ENCODE data around the gene SERTAD4. TPM values are rescaled to one million over a fixed set of nuclear protein-coding genes. Genes with fewer than 3 reads are reported as not detected.

Gene SERTAD4
- total RNA-seq, 4 donors from 2014 or later, result 1.8 to 2.6 (median 2.1) TPM

GRCh38 chr1:210269981-210270380, 37.4 kb downstream of the SERTAD4 start:
- WGBS, result 87% methylated on average over 4 of the region's 4 CpGs
- intact Hi-C loops (cut with DNase I), result no loop called here
- no peaks in the 10 kb centered on the region for H3K9me3 ChIP-seq

DNA sequence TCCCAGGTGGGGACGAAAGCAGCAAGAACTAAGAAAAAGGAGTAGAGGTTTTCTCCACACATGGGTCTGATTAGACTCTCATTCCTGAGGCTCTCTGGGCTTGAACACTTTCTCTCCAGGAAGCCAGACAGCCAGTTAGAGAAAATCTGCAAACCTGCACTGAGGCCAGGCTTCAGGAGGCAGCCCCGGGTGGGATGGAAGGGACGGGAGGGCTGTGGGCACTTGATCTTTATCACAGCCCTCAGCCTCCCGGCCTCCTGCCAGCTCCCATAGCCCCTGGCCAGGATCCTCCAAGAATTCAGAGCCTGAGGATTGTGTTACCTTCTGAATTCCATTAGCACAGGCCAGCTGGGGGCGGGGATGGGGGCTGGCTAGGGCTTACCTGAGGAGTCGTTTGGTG, 40.1 kb downstream of the SERTAD4 start:
- WGBS, result 56% methylated on average over 5 of the region's 6 CpGs
- Histone ChIP-seq H3K36me3 (no peaks in the 10 kb centered on the region), H3K4me3 (no peak overlapping the region), H3K27ac (replicated peaks in 1 of 4) (no peak overlapping the region), H3K9me3 (no peaks in the 10 kb centered on the region), H3K4me1 (peaks cover 0 to 8% (median 0%) of the 10 kb centered on the region in 4 donors), H3K27me3 (no peaks in the 10 kb centered on the region)
- DNase-seq (ENCODE audit: extremely low spot score), result no peak
- no peak for TF ChIP-seq POLR2A (IDR thresholded peaks at IDR 0.05; ENCODE audit: low read depth)
- TF ChIP-seq EP300 (IDR thresholded peaks at IDR 0.05), result no peak
- no peak for TF ChIP-seq POLR2AphosphoS5 (IDR thresholded peaks at IDR 0.05)
- TF ChIP-seq CTCF (IDR thresholded peaks at IDR 0.05), result no peak
- intact Hi-C loops (cut with DNase I), result no loop called here

More at GRCh38 chr1:210269981-210270380, 37.4 kb downstream of the SERTAD4 start:
- TF ChIP-seq POLR2AphosphoS5 (IDR thresholded peaks at IDR 0.05), result no peak
- TF ChIP-seq POLR2A (IDR thresholded peaks at IDR 0.05; ENCODE audit: low read depth), result no peak
- no peak for TF ChIP-seq CTCF (IDR thresholded peaks at IDR 0.05)
- TF ChIP-seq EP300 (IDR thresholded peaks at IDR 0.05), result no peak
- H3K27me3 ChIP-seq, result no peaks in the 10 kb centered on the region
- DNase-seq (ENCODE audit: extremely low spot score), result no peak
- H3K4me1 ChIP-seq, result peaks cover 5 to 20% (median 14%) of the 10 kb centered on the region in 4 donors
- no peak overlapping the region for H3K27ac ChIP-seq (replicated peaks in 1 of 4)
- H3K36me3 ChIP-seq, result no peaks in the 10 kb centered on the region
- H3K4me3 ChIP-seq, result no peak overlapping the region

- 84% methylated on average over 5 of the region's 5 CpGs for WGBS
- no peaks in the 10 kb centered on the region for H3K27me3 ChIP-seq
- TF ChIP-seq POLR2A (IDR thresholded peaks at IDR 0.05; ENCODE audit: low read depth) (no peak), CTCF (IDR thresholded peaks at IDR 0.05) (no peak), POLR2AphosphoS5 (IDR thresholded peaks at IDR 0.05) (no peak), EP300 (IDR thresholded peaks at IDR 0.05) (no peak)
- H3K9me3 ChIP-seq, result peaks cover 0 to 23% (median 16%) of the 10 kb centered on the region in 4 donors
- H3K27ac ChIP-seq (replicated peaks in 1 of 4), result no peak overlapping the region
- DNase-seq (ENCODE audit: extremely low spot score), result no peak
- no peak overlapping the region for H3K4me3 ChIP-seq
- intact Hi-C loops (cut with DNase I), result no loop called here
- no peaks in the 10 kb centered on the region for H3K36me3 ChIP-seq
- no peaks in the 10 kb centered on the region for H3K4me1 ChIP-seq
Observed at GRCh38 chr1:210280221-210280620, 47.6 kb downstream of the SERTAD4 start.

GRCh38 chr1:210288116-210288515, 55.5 kb downstream of the SERTAD4 start:
- 91% methylated on average over 4 of the region's 4 CpGs for WGBS
- Histone ChIP-seq H3K4me3 (no peak overlapping the region), H3K27me3 (no peaks in the 10 kb centered on the region), H3K9me3 (no peaks in the 10 kb centered on the region), H3K27ac (replicated peaks in 1 of 4) (no peak overlapping the region), H3K36me3 (no peaks in the 10 kb centered on the region), H3K4me1 (peaks cover 13 to 18% (median 16%) of the 10 kb centered on the region in 4 donors)
- TF ChIP-seq POLR2A (IDR thresholded peaks at IDR 0.05; ENCODE audit: low read depth) (no peak), EP300 (IDR thresholded peaks at IDR 0.05) (no peak), POLR2AphosphoS5 (IDR thresholded peaks at IDR 0.05) (no peak), CTCF (IDR thresholded peaks at IDR 0.05) (no peak)
- intact Hi-C loops (cut with DNase I), result no loop called here
- no peak for DNase-seq (ENCODE audit: extremely low spot score)

DNA sequence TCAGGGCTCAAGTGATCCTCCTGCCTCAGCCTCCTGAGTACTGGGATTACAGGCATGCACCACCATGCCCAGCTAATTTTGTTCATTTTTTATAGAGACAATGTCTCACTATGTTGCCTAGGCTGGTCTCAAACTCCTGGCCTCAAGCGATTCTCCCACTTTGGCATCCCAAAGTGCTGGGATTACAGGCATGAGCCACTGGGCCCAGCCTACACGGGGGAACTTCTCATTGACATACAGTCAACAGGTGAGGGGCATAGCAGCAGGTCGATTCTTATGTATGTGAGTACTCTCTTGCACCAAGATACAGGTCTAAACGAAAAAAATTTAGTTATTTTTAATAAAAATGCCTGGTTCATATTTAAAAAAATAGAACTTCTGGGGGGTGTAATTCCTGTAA, 56.7 kb downstream of the SERTAD4 start:
- WGBS, result 90% methylated on average over 4 of the region's 4 CpGs
- Histone ChIP-seq H3K9me3 (no peaks in the 10 kb centered on the region), H3K27ac (replicated peaks in 1 of 4) (no peak overlapping the region), H3K4me3 (no peak overlapping the region), H3K27me3 (no peaks in the 10 kb centered on the region), H3K4me1 (peaks cover 25 to 29% (median 27%) of the 10 kb centered on the region in 4 donors), H3K36me3 (no peaks in the 10 kb centered on the region)
- DNase-seq (ENCODE audit: extremely low spot score), result no peak
- TF ChIP-seq CTCF (IDR thresholded peaks at IDR 0.05) (no peak), POLR2AphosphoS5 (IDR thresholded peaks at IDR 0.05) (no peak), POLR2A (IDR thresholded peaks at IDR 0.05; ENCODE audit: low read depth) (no peak), EP300 (IDR thresholded peaks at IDR 0.05) (no peak)
- intact Hi-C loops (cut with DNase I), result no loop called here

Measured in esophagus muscularis mucosa (tissue), 4 donors.